Activated B cell treated with CpG ODN at 0.5 μM for 24 hours (primary cell): ENCODE results near the gene LCN10. TPM values are rescaled to one million over a fixed set of nuclear protein-coding genes. Genes with fewer than 3 reads are reported as not detected.
"Not testable (repeated sequence)": the region's sequence is repeated elsewhere in the genome, so short reads cannot be mapped to it uniquely, and the experiment has no call there.

Experiments used
- ATAC-seq: fragments of 200-7000 bp; cut with Tn5 transposase; one replicate; pipeline ENCODE4 v1.10.0; 2021; ENCODE audit warnings: low read depth, mild to moderate bottlenecking, moderate library complexity
- CTCF ChIA-PET: fragments of 350-600 bp; sonication (Branson Sonifier 250); formaldehyde crosslinking; loops from one replicate; lab custom pipeline; 2021; ENCODE audit warnings: antibody characterized with exemption; lab: Charles Lee
- POLR2A ChIA-PET: fragments of 350-600 bp; sonication (Branson Sonifier 250); formaldehyde crosslinking; loops from one replicate; lab custom pipeline; 2021; ENCODE audit warnings: antibody characterized with exemption; lab: Charles Lee
- DNase-seq: peaks from one replicate; pipeline ENCODE4 v3.0.0; 2022
- H3K27ac Mint-ChIP-seq: one replicate; pipeline ENCODE4 v1.8.0; 2020; ENCODE audit warnings: mixed read lengths
- H3K27me3 Mint-ChIP-seq: one replicate; pipeline ENCODE4 v1.8.0; 2021; ENCODE audit warnings: mixed read lengths
- H3K36me3 Mint-ChIP-seq: one replicate; pipeline ENCODE4 v1.8.0; 2021; ENCODE audit warnings: low read depth, mixed read lengths
- H3K4me1 Mint-ChIP-seq: one replicate; pipeline ENCODE4 v1.8.0; 2021; ENCODE audit warnings: mixed read lengths
- H3K4me3 Mint-ChIP-seq: one replicate; pipeline ENCODE4 v1.8.0; 2020; ENCODE audit warnings: mild to moderate bottlenecking, mixed read lengths
- H3K9me3 Mint-ChIP-seq: one replicate; pipeline ENCODE4 v1.8.0; 2020; ENCODE audit warnings: mixed read lengths
- intact Hi-C: fragments of 100-400 bp; cut with micrococcal nuclease; formaldehyde crosslinking; loops from one replicate; pipeline ENCODE4 v1.15.1; 2024
- total RNA-seq: library from RNA; stranded (reverse); gene quantifications from 2 replicates; pipeline ENCODE4 v1.2.3, GENCODE V29; 2022
- TF ChIP-seq, protein P1 (sequence below): fragments of 200-600 bp; IDR thresholded peaks from one replicate; pipeline ENCODE4 v1.8.0; 2022; ENCODE audit warnings: antibody characterized with exemption, mild to moderate bottlenecking

LCN10 gene
- total RNA-seq, 1 donor from 2014 or later = 15.9 TPM

DNA sequence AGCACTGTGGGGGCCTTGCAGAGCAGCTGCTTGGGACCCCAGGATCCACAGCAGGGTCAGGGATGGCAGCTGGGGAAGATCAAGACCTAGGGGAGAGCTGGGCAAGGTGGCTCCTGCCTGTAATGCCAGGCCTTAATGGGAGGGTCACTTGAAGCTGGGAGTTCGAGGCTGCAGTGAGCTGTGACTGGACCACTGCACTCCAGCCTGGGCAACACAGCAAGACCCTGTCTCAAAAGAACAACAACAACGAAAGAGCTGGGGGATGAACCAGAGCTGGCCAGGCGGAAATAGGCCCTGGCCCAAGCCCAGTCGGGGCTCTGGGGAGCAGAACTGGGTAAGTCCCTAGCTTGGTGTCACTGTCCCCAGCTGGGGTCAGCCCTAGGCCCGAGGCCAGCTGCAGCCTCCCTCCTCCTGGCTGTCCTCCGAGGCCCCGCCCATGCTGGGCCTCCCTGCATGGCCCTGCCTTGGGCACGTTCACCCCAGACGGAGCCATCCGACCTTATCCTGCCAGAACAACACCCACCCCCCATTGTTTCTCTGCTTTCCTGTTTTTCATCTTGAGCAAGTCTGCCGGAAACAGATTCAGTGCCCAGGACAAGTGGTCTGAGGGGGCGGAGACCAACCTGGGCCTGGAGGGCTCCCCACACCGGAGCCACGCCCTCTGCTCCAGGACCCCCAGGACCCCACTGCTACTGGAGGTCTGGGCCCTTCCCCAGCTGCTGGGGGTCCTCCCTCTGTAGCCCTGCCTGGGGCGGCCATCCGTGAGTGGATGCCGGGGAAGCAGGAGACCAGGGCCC is 28.4 kb downstream of the LCN10 start:
- ATAC-seq = no peak
- ChIA-PET POLR2A (interaction anchor here (0.6 to 8.2 kb wide), 6 partner anchors 8 to 48 kb away, joined by 4 to 68 read pairs (median 10); no protein-coding TSS in a partner anchor), CTCF (no interaction called here)
- no peaks in the 10 kb centered on the region for H3K36me3 Mint-ChIP-seq
- TF ChIP-seq, protein P1, sequence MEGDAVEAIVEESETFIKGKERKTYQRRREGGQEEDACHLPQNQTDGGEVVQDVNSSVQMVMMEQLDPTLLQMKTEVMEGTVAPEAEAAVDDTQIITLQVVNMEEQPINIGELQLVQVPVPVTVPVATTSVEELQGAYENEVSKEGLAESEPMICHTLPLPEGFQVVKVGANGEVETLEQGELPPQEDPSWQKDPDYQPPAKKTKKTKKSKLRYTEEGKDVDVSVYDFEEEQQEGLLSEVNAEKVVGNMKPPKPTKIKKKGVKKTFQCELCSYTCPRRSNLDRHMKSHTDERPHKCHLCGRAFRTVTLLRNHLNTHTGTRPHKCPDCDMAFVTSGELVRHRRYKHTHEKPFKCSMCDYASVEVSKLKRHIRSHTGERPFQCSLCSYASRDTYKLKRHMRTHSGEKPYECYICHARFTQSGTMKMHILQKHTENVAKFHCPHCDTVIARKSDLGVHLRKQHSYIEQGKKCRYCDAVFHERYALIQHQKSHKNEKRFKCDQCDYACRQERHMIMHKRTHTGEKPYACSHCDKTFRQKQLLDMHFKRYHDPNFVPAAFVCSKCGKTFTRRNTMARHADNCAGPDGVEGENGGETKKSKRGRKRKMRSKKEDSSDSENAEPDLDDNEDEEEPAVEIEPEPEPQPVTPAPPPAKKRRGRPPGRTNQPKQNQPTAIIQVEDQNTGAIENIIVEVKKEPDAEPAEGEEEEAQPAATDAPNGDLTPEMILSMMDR = no peak
- no peaks in the 10 kb centered on the region for H3K9me3 Mint-ChIP-seq
- peaks cover 33% of the 10 kb centered on the region for H3K4me1 Mint-ChIP-seq
- H3K27ac Mint-ChIP-seq = no peak overlapping the region
- DNase-seq = no peak
- peaks cover 14% of the 10 kb centered on the region for H3K27me3 Mint-ChIP-seq
- intact Hi-C loops = loop anchor here (10.0 kb wide), 1 partner anchor 49 kb away; the partner anchor contains the start of gene EGFL7
- H3K4me3 Mint-ChIP-seq = no peak overlapping the region

DNA sequence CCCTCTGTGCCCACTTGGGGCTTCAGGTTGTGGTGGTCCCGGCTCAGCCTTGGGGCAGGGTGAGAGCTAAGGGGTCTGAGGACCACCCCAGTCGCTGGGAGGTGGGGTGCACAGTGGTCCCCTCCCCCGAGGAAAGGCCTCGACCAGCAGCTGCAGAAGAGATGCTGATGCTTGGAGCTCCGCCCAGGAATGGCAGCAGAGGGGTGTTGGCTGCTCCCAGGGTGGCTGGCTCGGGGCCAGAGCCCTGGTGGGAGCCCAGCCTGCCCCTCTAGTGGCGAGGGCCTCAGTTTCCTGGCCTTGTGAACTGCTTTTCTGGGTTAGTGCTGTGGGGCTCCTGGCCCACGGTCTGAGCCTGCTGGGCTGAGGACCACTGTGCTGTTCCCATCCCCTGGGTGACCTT is 29.2 kb downstream of the LCN10 start:
- DNase-seq (no peak), ATAC-seq (no peak)
- Mint-ChIP-seq H3K36me3 (no peaks in the 10 kb centered on the region), H3K9me3 (no peaks in the 10 kb centered on the region), H3K27ac (no peak overlapping the region), H3K4me1 (peaks cover 28% of the 10 kb centered on the region), H3K4me3 (peak overlapping the region; percentile 46), H3K27me3 (peaks cover 14% of the 10 kb centered on the region)
- intact Hi-C loops = loop anchor here (10.0 kb wide), 1 partner anchor 49 kb away; the partner anchor contains the start of gene EGFL7
- ChIA-PET CTCF (no interaction called here), POLR2A (interaction anchor here (0.6 to 8.2 kb wide), 6 partner anchors 9 to 104 kb away, joined by 4 to 68 read pairs (median 10); no protein-coding TSS in a partner anchor)
- TF ChIP-seq, protein P1 = no peak

DNA sequence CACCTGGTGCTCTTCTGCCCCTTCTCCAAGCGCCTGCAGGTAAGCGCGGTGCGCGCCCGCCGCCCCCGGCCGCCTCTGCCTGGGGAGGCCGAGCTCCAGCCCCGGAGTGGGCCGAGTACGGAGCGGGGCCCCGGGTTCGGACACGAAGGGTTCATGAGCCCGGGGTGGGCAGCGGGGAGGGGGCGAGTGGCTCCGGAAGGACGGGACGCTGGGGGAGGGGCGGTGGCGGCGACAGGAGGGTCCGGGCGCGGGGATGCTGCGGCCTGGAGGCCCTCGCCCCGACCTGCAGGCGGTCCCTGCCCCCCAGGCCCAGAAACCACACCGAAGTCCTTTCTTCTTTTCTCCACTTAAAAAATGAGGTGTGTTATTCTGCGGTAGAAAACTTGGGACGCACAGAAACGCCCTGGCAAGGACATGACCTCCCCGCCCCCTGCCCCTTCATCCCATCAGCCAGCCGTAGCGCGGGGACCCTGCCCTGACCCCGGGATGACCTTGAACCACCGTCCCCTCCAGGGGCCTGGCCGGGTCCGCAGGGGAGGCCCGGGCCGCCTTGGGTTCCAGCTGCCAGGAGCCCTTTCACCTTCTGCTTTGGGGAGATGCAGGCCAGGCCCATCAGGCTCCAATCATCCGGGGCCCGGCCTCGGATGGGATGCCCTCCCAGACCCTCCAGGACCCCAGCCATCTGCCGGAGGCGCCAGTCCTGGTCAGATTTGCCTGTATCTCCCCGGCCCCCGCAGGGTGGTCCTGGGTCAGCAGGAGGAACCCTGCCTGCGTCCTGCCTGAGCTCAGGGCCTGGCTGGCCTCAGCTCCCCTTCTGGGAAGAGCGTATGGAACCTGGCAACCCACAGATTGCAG is 29.8 kb downstream of the LCN10 start:
- intact Hi-C loops = loop anchor here (10.0 kb wide), 1 partner anchor 48 kb away; the partner anchor contains the start of gene EGFL7

DNA sequence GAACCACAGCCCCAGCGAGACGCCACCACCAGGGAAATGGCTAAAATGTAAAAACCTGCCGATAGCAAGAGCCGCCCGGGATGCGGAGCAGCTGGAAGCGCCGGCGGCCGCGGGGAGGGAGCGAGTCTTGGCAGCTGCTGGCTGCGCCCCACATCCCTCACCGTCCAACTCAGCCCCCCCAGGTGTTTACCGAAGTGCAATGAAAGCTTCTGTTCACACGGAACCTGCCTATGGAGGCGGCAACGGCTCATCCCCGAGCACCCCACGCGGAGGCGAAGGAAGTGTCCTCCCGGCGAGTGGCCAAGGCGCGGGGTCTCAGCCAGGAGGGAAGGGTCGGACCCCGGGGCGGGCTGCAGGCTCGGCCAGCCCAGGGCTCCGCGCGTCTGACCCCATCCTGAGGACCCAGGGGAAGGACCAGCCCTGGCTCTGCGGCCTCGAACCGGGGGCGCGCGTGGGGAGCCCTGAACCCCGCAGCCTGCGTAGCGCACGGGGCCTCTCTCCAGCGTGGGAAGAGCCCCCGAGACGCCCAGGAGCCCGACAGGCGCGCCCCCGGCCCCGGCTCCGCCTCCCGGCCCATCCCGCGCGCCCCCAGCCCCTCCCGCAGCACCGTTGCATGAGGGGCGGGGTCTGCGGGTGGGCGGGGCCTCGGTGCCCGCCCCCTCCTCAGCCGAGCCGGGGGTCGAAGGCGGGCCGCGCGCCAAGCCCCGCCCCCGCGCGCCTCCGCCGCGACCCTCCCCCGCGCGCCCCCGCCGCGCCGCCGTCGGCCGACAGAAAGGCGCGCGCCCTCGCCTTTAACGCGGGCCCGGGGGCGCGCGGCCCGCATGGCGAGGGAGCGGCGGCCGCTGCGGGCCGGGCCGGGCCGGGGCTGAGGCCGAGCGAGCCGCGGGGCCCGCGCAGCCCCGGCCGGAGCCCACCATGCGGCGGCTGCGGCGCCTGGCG is 30.7 kb downstream of the LCN10 start, which contains the start of gene DIPK1B:
Gene DIPK1B (plus strand): TSS at position 822 of the 939 bp plus-strand sequence. CDS start 94 bp downstream, at position 916.
- Mint-ChIP-seq H3K9me3 (no peaks in the 10 kb centered on the region), H3K27me3 (peaks cover 14% of the 10 kb centered on the region), H3K27ac (no peak within 1 kb of the TSS), H3K4me1 (peaks cover 24% of the 10 kb centered on the region), H3K36me3 (no peaks in the 10 kb centered on the region), H3K4me3 (peak within 1 kb of the TSS; percentile 69)
- CTCF ChIA-PET = no interaction called here
- DNase-seq (no peak), ATAC-seq (peak; percentile 53)
- POLR2A ChIA-PET = interaction anchor here (0.9 to 8.2 kb wide), 3 partner anchors 15 to 383 kb away, joined by 5 to 68 read pairs (median 7); no protein-coding TSS in a partner anchor
- TF ChIP-seq, protein P1 = no peak
- intact Hi-C loops = loop anchor here (10.0 kb wide), 1 partner anchor 47 kb away; the partner anchor contains the start of gene EGFL7

More for the DNA sequence above, 29.8 kb downstream of the LCN10 start:
- H3K4me3 Mint-ChIP-seq = peak overlapping the region; percentile 46
- CTCF ChIA-PET = no interaction called here
- POLR2A ChIA-PET = interaction anchor here (0.5 to 8.2 kb wide), 6 partner anchors 9 to 115 kb away, joined by 3 to 68 read pairs (median 7); no protein-coding TSS in a partner anchor
- no peaks in the 10 kb centered on the region for H3K9me3 Mint-ChIP-seq
- H3K27me3 Mint-ChIP-seq = peaks cover 14% of the 10 kb centered on the region
- peaks cover 27% of the 10 kb centered on the region for H3K4me1 Mint-ChIP-seq
- no peak for DNase-seq
- TF ChIP-seq, protein P1 = no peak
- no peaks in the 10 kb centered on the region for H3K36me3 Mint-ChIP-seq
- H3K27ac Mint-ChIP-seq = no peak overlapping the region
- ATAC-seq = no peak

DNA sequence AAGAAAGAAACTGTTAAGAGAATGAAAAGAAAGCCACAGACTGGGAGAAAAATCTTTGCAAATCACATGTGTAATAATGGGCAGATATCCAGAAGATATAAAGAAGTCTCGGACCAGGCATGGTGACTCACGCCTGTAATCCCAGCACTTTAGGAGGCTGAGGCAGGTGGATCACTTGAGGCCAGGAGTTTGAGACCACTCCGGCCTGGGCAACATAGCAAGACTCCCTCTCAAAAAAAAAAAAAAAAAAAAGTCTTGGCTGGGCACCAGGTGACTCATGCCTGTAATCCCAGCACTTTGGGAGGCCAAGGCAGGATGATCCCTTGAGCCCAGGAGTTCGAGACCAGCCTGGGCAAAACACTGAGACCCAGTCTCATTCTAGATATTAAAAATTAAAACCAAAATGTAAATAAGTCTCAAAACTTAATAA is 31.5 kb downstream of the LCN10 start:
- intact Hi-C loops = loop anchor here (10.0 kb wide), 1 partner anchor 46 kb away; the partner anchor contains the start of gene EGFL7
- ATAC-seq, DNase-seq, CTCF ChIA-PET, H3K9me3 Mint-ChIP-seq, H3K27ac Mint-ChIP-seq, H3K36me3 Mint-ChIP-seq: not testable (repeated sequence)
- H3K4me1 Mint-ChIP-seq = peaks cover 22% of the 10 kb centered on the region
- peaks cover 14% of the 10 kb centered on the region for H3K27me3 Mint-ChIP-seq
- H3K4me3 Mint-ChIP-seq = peak overlapping the region; percentile 69
- POLR2A ChIA-PET = interaction anchor here (0.9 to 1.1 kb wide), 2 partner anchors 16 to 384 kb away, joined by 5 to 7 read pairs; no protein-coding TSS in a partner anchor
